Measurements from ENCODE around the gene RSU1.
"Not testable (repeated sequence)": the region's sequence is repeated elsewhere in the genome, so short reads cannot be mapped to it uniquely, and the experiment has no call there.

Gene RSU1

GRCh38 chr10:16817125-16818019, at the start of gene RSU1:
RSU1 (minus strand) TSS chr10:16817424; CDS start chr10:16817081, 343 bp downstream.
- peak; percentile 100 for DNase-seq (ENCODE audit: low read depth in 1 of 2, low spot score in 1 of 2)

GRCh38 chr10:16866541-16867275, 49.5 kb upstream of the RSU1 start:
- no peak for DNase-seq (ENCODE audit: low read depth in 1 of 2, low spot score in 1 of 2)

DNA sequence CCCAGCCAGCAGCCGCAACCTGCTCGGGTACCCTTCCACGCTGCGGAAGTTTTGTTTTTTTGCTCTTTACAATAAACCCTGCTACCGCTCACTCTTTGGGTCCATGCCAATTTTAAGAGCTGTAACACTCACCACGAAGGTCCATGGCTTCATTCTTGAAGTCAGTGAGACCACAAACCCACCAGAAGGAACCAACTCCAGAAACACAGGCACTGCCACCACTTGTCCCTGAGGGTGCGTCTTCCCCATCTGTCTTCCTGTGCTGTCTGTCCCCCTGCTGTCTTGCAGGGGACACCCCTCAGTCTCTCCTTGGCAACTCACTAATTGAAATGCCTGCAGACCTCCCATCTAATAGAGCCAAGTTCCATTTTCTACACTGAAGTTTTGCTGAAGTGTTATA, 48.5 kb upstream of the RSU1 start:
- DNase-seq (ENCODE audit: low read depth in 1 of 2, low spot score in 1 of 2) = no peak

DNA sequence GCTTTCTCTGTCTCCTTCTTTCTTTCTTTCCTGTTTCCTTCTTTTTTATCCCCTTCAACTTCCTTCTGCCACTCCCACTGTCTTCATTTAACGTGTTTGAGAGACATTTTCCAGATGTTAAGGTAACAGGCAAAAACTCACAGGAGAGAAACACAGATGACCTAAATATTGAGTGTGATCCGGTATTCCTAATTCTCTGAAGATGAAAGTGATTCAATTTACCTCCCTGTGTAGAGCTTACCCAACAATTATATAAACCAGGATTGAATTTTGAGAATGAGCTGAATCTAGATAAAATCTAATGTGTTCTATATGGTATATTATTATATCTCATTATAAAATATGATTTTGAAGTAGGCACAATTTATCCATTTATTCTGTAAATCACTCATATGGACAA, 46.5 kb upstream of the RSU1 start:
- DNase-seq (ENCODE audit: low read depth in 1 of 2, low spot score in 1 of 2) = no peak

- no peak for DNase-seq (ENCODE audit: low read depth in 1 of 2, low spot score in 1 of 2)
Measured at GRCh38 chr10:16857419-16857818, 40.2 kb upstream of the RSU1 start.

DNA sequence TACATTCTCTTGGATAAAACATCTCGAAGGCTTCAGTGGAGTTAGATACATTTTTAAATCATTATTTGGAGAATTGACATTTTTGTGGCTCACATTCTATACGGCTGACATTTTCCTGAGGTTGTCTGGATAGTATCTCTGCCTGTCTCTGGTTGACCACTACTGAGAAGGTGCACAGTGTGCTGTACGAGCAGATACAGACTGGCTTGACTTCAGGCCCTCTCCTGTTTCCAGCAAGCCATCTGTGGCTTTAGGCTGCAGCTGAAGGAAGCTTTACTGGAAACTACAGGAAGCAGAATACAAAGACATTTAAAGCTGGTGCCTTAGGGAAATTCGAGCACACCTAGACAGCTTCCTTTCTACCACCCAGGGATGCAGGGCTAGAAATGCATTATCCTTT, 39.3 kb upstream of the RSU1 start:
- DNase-seq (ENCODE audit: low read depth in 1 of 2, low spot score in 1 of 2) = no peak

DNA sequence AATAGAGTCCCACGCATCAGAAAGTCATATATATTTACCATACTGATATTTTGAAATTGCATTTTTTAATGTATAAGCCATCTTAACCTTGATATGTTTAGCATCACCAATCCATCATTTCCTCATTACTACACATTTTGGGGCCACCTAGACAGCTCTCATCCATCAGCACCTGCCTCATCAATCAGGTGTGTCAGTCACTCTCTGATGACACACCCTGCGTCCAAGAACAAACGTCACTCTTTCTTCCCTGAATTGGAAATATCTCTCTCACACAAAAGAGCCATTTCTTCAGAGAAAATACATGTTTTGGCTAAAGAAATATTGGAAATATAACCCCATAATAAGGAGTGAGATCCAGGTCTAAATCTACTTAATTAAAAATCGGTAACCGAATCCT, 38.9 kb upstream of the RSU1 start:
- no peak for DNase-seq (ENCODE audit: low read depth in 1 of 2, low spot score in 1 of 2)

GRCh38 chr10:16854623-16855022, 37.4 kb upstream of the RSU1 start:
- DNase-seq (ENCODE audit: low read depth in 1 of 2, low spot score in 1 of 2) = no peak

DNA sequence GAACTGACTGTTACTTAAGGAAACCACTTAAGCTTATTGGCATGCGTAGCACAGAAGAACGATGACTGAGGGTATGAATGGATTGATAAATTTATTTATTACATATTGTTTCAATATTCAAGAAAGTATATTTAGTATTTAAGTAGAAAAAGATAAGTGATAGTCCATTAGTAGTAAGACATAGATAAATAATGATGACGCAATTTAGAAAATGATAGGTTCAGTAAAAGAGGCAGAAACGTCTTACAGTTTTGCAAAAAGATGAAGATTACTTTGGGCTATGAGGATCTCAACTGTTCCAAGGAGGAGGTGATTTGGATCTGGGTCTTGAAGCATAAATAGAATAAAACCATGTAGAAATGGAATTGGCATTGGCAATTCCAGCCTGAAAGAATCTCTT, 36.6 kb upstream of the RSU1 start:
- no peak for DNase-seq (ENCODE audit: low read depth in 1 of 2, low spot score in 1 of 2)

DNA sequence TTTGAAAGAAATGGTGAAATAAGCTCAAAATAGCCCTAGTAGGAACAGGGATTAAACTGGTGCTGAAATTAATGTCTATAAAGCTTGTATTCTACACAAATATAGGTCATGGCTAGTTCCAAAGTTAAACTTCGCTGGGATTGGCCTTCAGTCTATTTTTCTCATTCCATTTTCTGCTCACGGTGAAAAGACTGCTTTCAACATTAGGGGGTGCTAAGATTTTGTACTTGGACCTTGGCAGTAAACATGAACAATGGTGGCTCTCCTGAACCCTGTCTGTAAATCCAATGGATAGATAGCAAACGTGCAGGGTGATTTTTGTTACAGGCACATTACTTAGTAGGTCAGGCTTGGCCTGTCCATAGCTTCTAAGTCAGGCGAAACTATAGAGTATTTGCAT, 36.0 kb upstream of the RSU1 start:
- DNase-seq (ENCODE audit: low read depth in 1 of 2, low spot score in 1 of 2) = no peak

DNA sequence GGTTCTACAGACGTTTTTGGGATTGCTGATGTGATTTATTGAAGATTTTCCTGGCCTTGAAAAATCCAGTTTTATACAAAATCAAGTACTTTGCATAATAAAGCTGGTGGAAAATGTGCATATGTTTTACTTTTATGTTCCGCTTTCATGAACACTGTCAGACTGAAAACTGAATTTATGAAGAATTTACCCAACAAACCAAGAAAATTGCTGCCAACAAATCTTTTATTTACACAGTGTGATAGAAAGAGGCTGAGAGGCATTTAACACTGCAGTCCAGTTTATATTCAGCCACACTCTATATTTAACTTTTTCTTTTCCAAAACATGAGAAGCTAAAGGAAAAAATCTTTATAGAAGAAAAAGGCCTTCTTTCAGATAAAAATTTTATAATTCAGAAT, 35.4 kb upstream of the RSU1 start:
- no peak for DNase-seq (ENCODE audit: low read depth in 1 of 2, low spot score in 1 of 2)

GRCh38 chr10:16848562-16849154, 31.4 kb upstream of the RSU1 start:
- no peak for DNase-seq (ENCODE audit: low read depth in 1 of 2, low spot score in 1 of 2)

DNA sequence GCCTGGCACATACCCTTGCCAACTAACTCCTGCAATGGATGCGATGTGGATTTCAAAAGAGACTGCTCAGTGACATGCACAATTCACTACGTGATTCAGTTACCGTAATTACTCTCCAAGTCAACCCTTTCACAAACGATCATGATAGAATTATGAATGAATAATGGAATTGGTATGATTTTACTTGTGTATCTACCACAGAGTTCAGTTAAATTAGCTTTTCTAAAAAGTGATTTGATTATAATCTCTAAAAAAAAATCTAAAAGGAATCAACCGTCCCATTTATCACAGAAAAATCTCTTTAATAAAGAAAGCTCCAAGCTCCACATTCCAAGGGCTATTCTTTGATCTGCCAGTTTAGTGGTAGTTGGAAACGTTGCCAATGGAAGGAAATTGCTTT, 30.4 kb upstream of the RSU1 start:
- DNase-seq (ENCODE audit: low read depth in 1 of 2, low spot score in 1 of 2) = no peak

GRCh38 chr10:16845248-16845647, 28.0 kb upstream of the RSU1 start:
- DNase-seq (ENCODE audit: low read depth in 1 of 2, low spot score in 1 of 2) = no peak

DNA sequence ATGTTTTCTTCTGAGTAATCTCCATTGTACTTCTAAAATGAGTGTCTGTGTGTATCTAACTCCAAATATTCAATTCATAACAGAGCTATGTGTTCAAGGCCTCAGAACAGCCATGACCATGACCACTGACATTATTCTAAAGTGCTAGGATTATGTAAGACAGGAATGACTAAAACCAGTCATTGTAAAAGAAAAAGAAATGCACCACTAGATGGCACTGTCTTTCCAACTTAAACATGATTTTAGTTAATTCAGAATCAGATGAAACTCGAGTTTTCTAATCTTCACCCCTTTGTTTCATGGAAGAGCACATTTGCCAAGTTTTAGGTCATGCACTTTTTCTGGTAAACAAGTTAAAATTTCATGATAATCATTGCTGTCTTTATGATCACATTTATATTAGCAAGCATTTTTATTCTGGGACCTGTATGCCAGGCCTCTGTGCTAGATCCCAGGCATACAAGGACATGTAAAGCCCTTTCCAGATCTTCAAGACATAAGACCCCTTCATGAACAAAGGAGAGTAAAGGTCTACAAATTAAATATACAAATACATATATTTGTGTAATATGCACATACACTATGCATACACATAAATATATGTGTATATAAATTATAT, 26.1 kb upstream of the RSU1 start:
- DNase-seq (ENCODE audit: low read depth in 1 of 2, low spot score in 1 of 2) = peak in 1 of 2 donors; percentile 49

GRCh38 chr10:16835228-16835627, 18.0 kb upstream of the RSU1 start:
- peak in 1 of 2 donors; percentile 16 for DNase-seq (ENCODE audit: low read depth in 1 of 2, low spot score in 1 of 2)

- DNase-seq (ENCODE audit: low read depth in 1 of 2, low spot score in 1 of 2) = no peak
Measured at GRCh38 chr10:16832351-16833080, 15.3 kb upstream of the RSU1 start.

GRCh38 chr10:16828701-16829175, 11.5 kb upstream of the RSU1 start:
- no peak for DNase-seq (ENCODE audit: low read depth in 1 of 2, low spot score in 1 of 2)

- peak in 1 of 2 donors; percentile 70 for DNase-seq (ENCODE audit: low read depth in 1 of 2, low spot score in 1 of 2)
Measured at GRCh38 chr10:16828114-16828568, 10.9 kb upstream of the RSU1 start.

GRCh38 chr10:16827474-16827873, 10.2 kb upstream of the RSU1 start:
- not testable (repeated sequence) for DNase-seq (ENCODE audit: low read depth in 1 of 2, low spot score in 1 of 2)
